ENCODE data around the gene AFG3L2. TPM values are rescaled to one million over a fixed set of nuclear protein-coding genes. Genes with fewer than 3 reads are reported as not detected.
"Not testable (repeated sequence)": the region's sequence is repeated elsewhere in the genome, so short reads cannot be mapped to it uniquely, and the experiment has no call there.

The AFG3L2 gene
- total RNA-seq, 1 experiment from 2014 or later: 54.7 TPM

DNA sequence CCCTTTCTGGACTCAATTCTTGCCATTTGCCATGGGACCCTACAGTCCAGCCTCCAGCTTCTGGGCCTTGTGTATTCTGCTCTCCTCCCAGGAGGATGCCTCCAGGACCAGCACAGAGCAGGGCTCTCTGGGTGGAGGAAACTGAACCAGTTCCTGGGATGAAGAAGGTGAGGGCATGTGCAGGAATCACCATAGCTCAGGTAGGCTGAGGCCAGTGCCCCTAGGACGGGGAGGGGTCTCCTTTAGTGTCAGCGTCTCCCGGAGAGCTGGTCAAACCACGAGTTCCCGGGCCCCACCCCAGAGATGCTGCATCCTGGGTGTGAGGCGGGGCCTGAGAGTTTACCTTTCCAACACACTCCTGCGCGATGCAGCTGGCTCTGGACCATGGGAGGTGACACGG lies 24.9 kb upstream of the AFG3L2 start:
- in situ Hi-C loops (cut with HindIII; ENCODE audit: low pct_unique_long_range_greater_than_20kb, low sequenced_read_pairs): no loop called here
- DNase-seq (ENCODE audit: low read depth): no peak

GRCh38 chr18:12399231-12399630 lies 22.2 kb upstream of the AFG3L2 start:
- DNase-seq (ENCODE audit: low read depth): no peak
- in situ Hi-C loops (cut with HindIII; ENCODE audit: low pct_unique_long_range_greater_than_20kb, low sequenced_read_pairs): no loop called here

GRCh38 chr18:12398625-12399024 lies 21.6 kb upstream of the AFG3L2 start:
- in situ Hi-C loops (cut with HindIII; ENCODE audit: low pct_unique_long_range_greater_than_20kb, low sequenced_read_pairs): no loop called here
- no peak for DNase-seq (ENCODE audit: low read depth)

DNA sequence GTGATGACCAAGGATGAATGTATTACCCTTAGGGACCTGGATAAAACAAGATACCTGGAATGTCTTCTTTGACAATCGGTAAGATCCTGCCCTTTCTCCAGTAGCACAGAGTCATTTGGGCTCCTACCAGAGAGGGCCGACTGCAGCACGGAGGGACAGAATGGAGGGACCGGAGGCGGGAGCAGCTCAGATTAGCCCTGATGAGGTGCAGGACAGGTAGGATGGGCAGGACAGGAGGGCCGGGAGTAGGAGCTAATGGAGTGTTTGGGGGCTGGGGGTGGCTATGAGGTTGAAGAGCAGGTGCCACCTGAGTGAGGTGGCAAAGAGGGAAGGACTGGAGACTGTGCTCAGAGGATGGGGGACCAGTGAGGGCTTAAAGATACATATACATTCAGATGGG lies 20.8 kb upstream of the AFG3L2 start:
- in situ Hi-C loops (cut with HindIII; ENCODE audit: low pct_unique_long_range_greater_than_20kb, low sequenced_read_pairs): no loop called here
- DNase-seq (ENCODE audit: low read depth): no peak

GRCh38 chr18:12397254-12397653 lies 20.2 kb upstream of the AFG3L2 start:
- no peak for DNase-seq (ENCODE audit: low read depth)
- in situ Hi-C loops (cut with HindIII; ENCODE audit: low pct_unique_long_range_greater_than_20kb, low sequenced_read_pairs): no loop called here

GRCh38 chr18:12394428-12394827 lies 17.4 kb upstream of the AFG3L2 start:
- DNase-seq (ENCODE audit: low read depth): no peak
- in situ Hi-C loops (cut with HindIII; ENCODE audit: low pct_unique_long_range_greater_than_20kb, low sequenced_read_pairs): no loop called here

GRCh38 chr18:12393998-12394397 lies 17.0 kb upstream of the AFG3L2 start:
- no peak for DNase-seq (ENCODE audit: low read depth)
- in situ Hi-C loops (cut with HindIII; ENCODE audit: low pct_unique_long_range_greater_than_20kb, low sequenced_read_pairs): no loop called here

GRCh38 chr18:12393510-12393909 lies 16.5 kb upstream of the AFG3L2 start:
- in situ Hi-C loops (cut with HindIII; ENCODE audit: low pct_unique_long_range_greater_than_20kb, low sequenced_read_pairs): no loop called here
- DNase-seq (ENCODE audit: low read depth): no peak

DNA sequence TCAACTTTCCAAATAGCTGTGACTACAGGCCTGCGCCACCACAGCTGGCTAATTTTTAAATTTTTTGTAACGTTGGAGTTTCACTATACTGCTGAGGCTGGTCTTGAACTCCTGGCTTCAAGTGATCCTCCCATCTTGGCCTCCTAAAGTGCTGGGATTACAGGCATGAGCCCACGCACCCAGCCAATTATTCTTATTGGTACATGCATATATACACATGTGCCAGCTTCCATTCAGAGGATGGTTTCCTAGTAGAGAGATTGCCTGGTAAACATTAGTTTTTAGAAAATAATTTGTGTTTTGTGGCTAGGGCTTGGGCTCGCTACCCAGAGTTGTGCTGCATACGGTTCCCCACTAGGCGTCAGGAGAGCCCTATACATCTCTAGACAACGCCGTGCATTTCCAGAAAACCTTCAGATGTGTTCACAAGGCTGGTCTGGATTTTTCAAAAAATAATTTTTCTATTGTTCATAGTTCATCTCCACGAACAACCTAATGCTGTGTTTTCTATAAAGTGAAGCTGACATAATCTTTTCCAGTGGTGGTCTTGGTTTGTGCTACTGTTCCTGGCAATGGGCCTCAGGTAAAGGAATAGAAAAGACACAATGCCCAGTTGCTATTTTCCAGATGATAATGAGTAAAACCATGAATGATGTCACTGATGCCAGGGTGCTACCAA lies 14.6 kb upstream of the AFG3L2 start:
- in situ Hi-C loops (cut with HindIII; ENCODE audit: low pct_unique_long_range_greater_than_20kb, low sequenced_read_pairs): no loop called here
- DNase-seq (ENCODE audit: low read depth): peak; percentile 48

- in situ Hi-C loops (cut with HindIII; ENCODE audit: low pct_unique_long_range_greater_than_20kb, low sequenced_read_pairs): no loop called here
- no peak for DNase-seq (ENCODE audit: low read depth)
Measured at GRCh38 chr18:12388442-12388841, 11.4 kb upstream of the AFG3L2 start.

GRCh38 chr18:12384261-12384660 lies 7.2 kb upstream of the AFG3L2 start:
- DNase-seq (ENCODE audit: low read depth): no peak
- in situ Hi-C loops (cut with HindIII; ENCODE audit: low pct_unique_long_range_greater_than_20kb, low sequenced_read_pairs): no loop called here

- in situ Hi-C loops (cut with HindIII; ENCODE audit: low pct_unique_long_range_greater_than_20kb, low sequenced_read_pairs); DNase-seq (ENCODE audit: low read depth): not testable (repeated sequence)
Measured at GRCh38 chr18:12383759-12384158, 6.7 kb upstream of the AFG3L2 start.

DNA sequence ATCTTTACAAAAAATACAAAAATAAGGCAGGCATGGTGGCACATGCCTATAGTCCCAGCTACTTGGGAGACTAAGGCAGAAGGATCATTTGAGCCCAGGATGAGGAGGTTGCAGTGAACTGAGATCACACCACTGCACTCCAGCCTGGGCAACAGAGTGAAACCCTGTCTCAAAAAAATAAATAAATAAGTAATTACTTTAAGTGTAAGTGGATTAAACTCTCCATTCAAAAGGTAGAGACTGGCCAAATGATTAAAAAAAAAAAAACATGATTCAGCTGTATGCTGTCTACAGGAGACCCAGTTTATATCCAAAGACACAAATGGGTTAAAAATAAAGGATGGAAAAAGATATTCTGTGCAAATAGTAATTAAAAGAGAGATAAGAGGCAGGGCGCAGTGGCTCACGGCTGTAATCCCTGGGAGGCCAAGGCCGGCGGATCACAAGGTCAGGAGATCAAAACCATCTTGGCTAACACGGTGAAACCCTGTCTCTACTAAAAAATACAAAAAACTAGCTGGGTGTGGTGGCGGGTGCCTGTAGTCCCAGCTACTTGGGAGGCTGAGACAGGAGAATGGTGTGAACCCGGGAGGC lies 5.3 kb upstream of the AFG3L2 start:
- DNase-seq (ENCODE audit: low read depth); in situ Hi-C loops (cut with HindIII; ENCODE audit: low pct_unique_long_range_greater_than_20kb, low sequenced_read_pairs): not testable (repeated sequence)

DNA sequence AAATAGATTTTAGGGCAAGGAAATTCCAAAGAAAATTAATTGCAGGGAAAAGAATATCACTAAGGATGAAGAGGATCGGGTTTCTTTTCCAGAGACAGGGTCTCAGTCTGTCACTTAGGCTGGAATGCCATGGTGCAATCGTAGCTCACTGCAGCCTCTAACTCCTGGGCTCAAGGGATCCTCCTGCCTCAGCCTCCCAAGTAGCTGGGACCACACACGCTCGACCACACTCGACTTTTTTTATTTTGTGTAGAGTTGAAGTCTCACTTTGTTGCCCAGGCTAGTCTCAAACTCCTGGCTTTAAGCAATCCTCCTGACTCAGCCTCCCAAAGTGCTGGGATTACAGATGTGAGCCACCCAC lies 1.2 kb upstream of the AFG3L2 start:
- not testable (repeated sequence) for DNase-seq (ENCODE audit: low read depth)

DNA sequence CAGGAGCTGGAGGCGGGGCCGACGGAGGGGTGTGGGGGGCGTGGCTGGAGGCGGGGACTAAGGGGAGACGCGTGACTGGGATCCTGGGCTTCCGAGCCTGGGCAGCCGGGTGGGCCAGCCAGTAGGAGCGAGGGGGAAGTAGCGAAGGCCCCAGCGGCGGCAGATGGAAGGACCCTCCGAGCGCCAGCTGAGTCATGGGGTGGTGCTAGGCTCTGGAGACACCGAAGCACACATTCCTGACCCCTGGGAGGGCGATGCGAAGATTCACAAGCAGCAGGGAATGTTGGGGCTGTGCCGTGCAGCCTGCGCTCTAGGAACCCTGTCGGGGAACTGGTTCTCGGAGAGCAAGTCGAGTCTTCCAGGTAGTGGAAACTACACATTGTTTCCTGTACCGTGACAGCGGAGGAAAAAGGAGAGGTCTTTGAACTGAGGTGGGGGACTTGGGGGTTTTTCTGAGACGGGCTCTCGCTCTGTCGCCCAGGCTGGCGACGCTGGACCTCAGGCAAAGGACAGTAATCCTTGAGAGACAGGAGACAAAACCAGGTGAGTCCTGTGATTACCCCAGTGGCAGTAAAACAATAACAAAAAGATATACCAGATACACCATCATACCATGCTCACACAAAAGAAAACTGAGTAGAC lies 650 bp upstream of the AFG3L2 start:
- in situ Hi-C loops (cut with HindIII; ENCODE audit: low pct_unique_long_range_greater_than_20kb, low sequenced_read_pairs): no loop called here
- peak; percentile 97 for DNase-seq (ENCODE audit: low read depth)

More for the DNA sequence above, 1.2 kb upstream of the AFG3L2 start:
- in situ Hi-C loops (cut with HindIII; ENCODE audit: low pct_unique_long_range_greater_than_20kb, low sequenced_read_pairs): not testable (repeated sequence)

DNA sequence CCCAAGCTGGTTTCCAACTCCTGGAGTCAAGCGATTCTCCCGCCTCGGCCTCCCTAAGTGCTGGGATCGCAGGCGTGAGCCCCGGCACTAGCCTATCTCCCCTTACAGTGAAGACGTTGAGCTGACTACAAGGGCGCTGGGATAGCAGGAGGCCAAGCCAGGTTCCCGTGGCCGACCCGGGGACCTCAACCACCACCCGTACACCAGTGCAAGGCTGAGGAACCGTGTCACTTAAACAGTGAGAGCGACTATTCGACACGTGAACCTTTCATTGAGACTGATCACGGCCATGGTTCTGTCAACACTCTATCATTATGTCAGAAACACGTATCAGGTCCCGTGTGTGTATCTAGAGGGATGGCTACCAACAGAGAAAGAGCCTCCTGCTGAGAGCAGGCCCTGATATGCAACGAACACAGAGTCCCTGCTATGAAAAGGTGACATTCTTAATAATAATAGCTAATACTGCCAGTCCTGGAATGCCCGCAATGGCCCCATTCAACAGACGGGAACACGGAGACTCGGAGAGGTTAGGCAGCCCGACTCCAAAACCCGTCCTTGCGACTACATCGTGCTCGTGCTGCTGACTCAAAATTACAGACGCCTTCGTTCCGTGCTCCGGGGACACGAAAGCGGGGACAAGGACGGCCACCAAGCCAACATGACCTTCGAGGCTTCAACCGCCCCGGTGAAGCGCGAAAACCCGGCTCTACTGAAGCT lies 833 bp downstream of the AFG3L2 start:
- DNase-seq (ENCODE audit: low read depth): peak; percentile 45
- in situ Hi-C loops (cut with HindIII; ENCODE audit: low pct_unique_long_range_greater_than_20kb, low sequenced_read_pairs): no loop called here

GRCh38 chr18:12374401-12374800 lies 2.6 kb downstream of the AFG3L2 start:
- in situ Hi-C loops (cut with HindIII; ENCODE audit: low pct_unique_long_range_greater_than_20kb, low sequenced_read_pairs): no loop called here
- DNase-seq (ENCODE audit: low read depth): no peak

GRCh38 chr18:12373771-12374116 lies 3.3 kb downstream of the AFG3L2 start:
- in situ Hi-C loops (cut with HindIII; ENCODE audit: low pct_unique_long_range_greater_than_20kb, low sequenced_read_pairs): no loop called here
- DNase-seq (ENCODE audit: low read depth): no peak

DNA sequence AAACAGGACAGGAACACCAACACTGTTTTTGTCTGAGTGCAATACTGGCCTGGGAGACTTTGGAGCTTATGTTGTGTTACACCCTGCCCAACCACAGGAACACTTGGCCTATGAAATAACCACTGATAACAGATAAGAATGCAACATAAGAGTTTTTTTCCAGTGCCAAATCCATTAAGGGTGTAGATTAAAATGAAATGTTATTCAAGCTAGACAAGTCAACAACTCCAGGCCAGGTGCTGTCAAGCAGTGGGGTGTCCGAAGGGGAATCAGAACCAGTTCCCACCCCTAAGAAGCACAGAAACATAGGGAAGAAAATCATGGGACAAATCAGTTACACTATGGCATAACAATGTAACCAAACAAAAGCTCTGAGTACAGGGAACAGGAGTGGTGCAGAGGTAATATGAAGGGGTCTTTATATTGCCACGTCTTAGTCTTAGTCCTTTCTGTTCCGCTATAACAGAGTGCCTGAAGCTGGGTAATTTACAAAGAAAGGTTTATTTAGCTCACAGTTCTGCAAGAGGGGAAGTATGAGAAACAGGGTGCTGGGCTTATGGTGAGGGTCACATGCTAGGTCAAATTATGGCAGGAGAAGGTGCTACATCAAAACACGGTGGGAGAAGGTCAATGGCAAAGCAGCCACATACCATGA lies 3.8 kb downstream of the AFG3L2 start:
- DNase-seq (ENCODE audit: low read depth): no peak
- in situ Hi-C loops (cut with HindIII; ENCODE audit: low pct_unique_long_range_greater_than_20kb, low sequenced_read_pairs): no loop called here

Data from Caki2 (cell line).